Measurements from ENCODE around the gene SLC25A21. TPM values are rescaled to one million over a fixed set of nuclear protein-coding genes. Genes with fewer than 3 reads are reported as not detected.

SLC25A21 gene
- total RNA-seq, 1 donor from 2014 or later: 6.4 TPM

- H3K27ac Mint-ChIP-seq: peak overlapping the region; percentile 55
- peaks cover 9% of the 10 kb centered on the region for H3K27me3 Mint-ChIP-seq (ENCODE audit: insufficient read depth, low read depth)
- Histone ChIP-seq H3K27me3 (peaks cover 67% of the 10 kb centered on the region), H3K36me3 (no peaks in the 10 kb centered on the region), H3K9me3 (ENCODE audit: low read depth) (no peaks in the 10 kb centered on the region), H2AFZ (replicated peaks) (no peak overlapping the region), H3K9ac (no peak overlapping the region), H3K4me1 (peaks cover 13% of the 10 kb centered on the region), H4K20me1 (ENCODE audit: low read depth) (no peaks in the 10 kb centered on the region), H3K4me3 (peak overlapping the region; percentile 33), H3F3A (ENCODE audit: low read depth) (peaks cover 5% of the 10 kb centered on the region), H3K4me2 (peak overlapping the region; percentile 68), H3K79me2 (ENCODE audit: low read depth) (no peaks in the 10 kb centered on the region), H3K27ac (no peak overlapping the region)
- DNase-seq (ENCODE audit: low spot score): peak; percentile 59
- H3K36me3 Mint-ChIP-seq: no peaks in the 10 kb centered on the region
- peaks cover 4% of the 10 kb centered on the region for H3K4me1 Mint-ChIP-seq
- H3K9me3 Mint-ChIP-seq: no peaks in the 10 kb centered on the region
- H3K4me3 Mint-ChIP-seq: no peak overlapping the region
- no peak for TF ChIP-seq CTCF (IDR thresholded peaks at IDR 0.05)
- TF ChIP-seq EZH2phosphoT487 (IDR thresholded peaks at IDR 0.05): no peak
- no peak for TF ChIP-seq EZH2 (IDR thresholded peaks at IDR 0.05)
Measured at GRCh38 chr14:36676236-36676635, 496.2 kb downstream of the SLC25A21 start.

- H3K4me1 ChIP-seq: peaks cover 13% of the 10 kb centered on the region
- H3K4me2 ChIP-seq: peak overlapping the region; percentile 68
- H3K79me2 ChIP-seq (ENCODE audit: low read depth): no peaks in the 10 kb centered on the region
- H3K4me1 Mint-ChIP-seq: peaks cover 4% of the 10 kb centered on the region
- no peak overlapping the region for H3K9ac ChIP-seq
- H3K36me3 Mint-ChIP-seq: no peaks in the 10 kb centered on the region
- TF ChIP-seq CTCF (IDR thresholded peaks at IDR 0.05) (no peak), EZH2 (IDR thresholded peaks at IDR 0.05) (no peak), EZH2phosphoT487 (IDR thresholded peaks at IDR 0.05) (no peak)
- H3K9me3 Mint-ChIP-seq: no peaks in the 10 kb centered on the region
- peaks cover 9% of the 10 kb centered on the region for H3K27me3 Mint-ChIP-seq (ENCODE audit: insufficient read depth, low read depth)
- no peaks in the 10 kb centered on the region for H3K9me3 ChIP-seq (ENCODE audit: low read depth)
- no peak overlapping the region for H3K4me3 Mint-ChIP-seq
- DNase-seq (ENCODE audit: low spot score): peak; percentile 54
- peaks cover 73% of the 10 kb centered on the region for H3K27me3 ChIP-seq
- no peak overlapping the region for H2AFZ ChIP-seq (replicated peaks)
- H3K27ac ChIP-seq: no peak overlapping the region
- H3K36me3 ChIP-seq: no peaks in the 10 kb centered on the region
- no peaks in the 10 kb centered on the region for H4K20me1 ChIP-seq (ENCODE audit: low read depth)
- no peak overlapping the region for H3K27ac Mint-ChIP-seq
- H3F3A ChIP-seq (ENCODE audit: low read depth): peaks cover 5% of the 10 kb centered on the region
- H3K4me3 ChIP-seq: peak overlapping the region; percentile 33
Measured at GRCh38 chr14:36675581-36675980, 496.8 kb downstream of the SLC25A21 start.

- no peaks in the 10 kb centered on the region for H3K9me3 ChIP-seq (ENCODE audit: low read depth)
- no peaks in the 10 kb centered on the region for H3K36me3 Mint-ChIP-seq
- H3K4me1 Mint-ChIP-seq: peaks cover 4% of the 10 kb centered on the region
- H3F3A ChIP-seq (ENCODE audit: low read depth): peaks cover 5% of the 10 kb centered on the region
- no peaks in the 10 kb centered on the region for H3K36me3 ChIP-seq
- no peak overlapping the region for H3K4me3 ChIP-seq
- H3K27ac ChIP-seq: no peak overlapping the region
- no peak for DNase-seq (ENCODE audit: low spot score)
- no peak overlapping the region for H3K4me2 ChIP-seq
- H3K27ac Mint-ChIP-seq: no peak overlapping the region
- H3K27me3 Mint-ChIP-seq (ENCODE audit: insufficient read depth, low read depth): peaks cover 12% of the 10 kb centered on the region
- H2AFZ ChIP-seq (replicated peaks): no peak overlapping the region
- peaks cover 83% of the 10 kb centered on the region for H3K27me3 ChIP-seq
- H4K20me1 ChIP-seq (ENCODE audit: low read depth): peaks cover under 1% of the 10 kb centered on the region
- no peak overlapping the region for H3K9ac ChIP-seq
- H3K4me3 Mint-ChIP-seq: no peak overlapping the region
- H3K9me3 Mint-ChIP-seq: no peaks in the 10 kb centered on the region
- no peaks in the 10 kb centered on the region for H3K79me2 ChIP-seq (ENCODE audit: low read depth)
- peaks cover 13% of the 10 kb centered on the region for H3K4me1 ChIP-seq
- no peak for TF ChIP-seq CTCF (IDR thresholded peaks at IDR 0.05)
- TF ChIP-seq EZH2phosphoT487 (IDR thresholded peaks at IDR 0.05): no peak
- TF ChIP-seq EZH2 (IDR thresholded peaks at IDR 0.05): no peak
Measured at GRCh38 chr14:36674659-36675058, 497.7 kb downstream of the SLC25A21 start.
